Gastrocnemius medialis (tissue), 4 donors: Measurements from ENCODE around the gene RNU4-1.

Experiments used
- CTCF ChIP-seq, 5 experiments: fragments of 450-650 bp in 3 of 5; fragments of 200-600 bp in 2 of 5; sonication (generic) in 2 of 5; IDR thresholded peaks in 4 of 5; conservative IDR thresholded peaks in 1 of 5; 1 replicate in 4 of 5; 2 replicates in 1 of 5; pipeline ENCODE4 v1.5.1; 2016 to 2019; ENCODE audit warnings: antibody characterized with exemption in 5 of 5, mild to moderate bottlenecking in 3 of 5, moderate library complexity in 3 of 5
- POLR2A ChIP-seq, 2 donors: fragments of 450-650 bp; IDR thresholded peaks; one replicate each; pipeline ENCODE4 v1.6.1; 2017; ENCODE audit warnings: antibody characterized with exemption in 2 of 2, mild to moderate bottlenecking in 2 of 2, moderate library complexity in 2 of 2

- no peak for TF ChIP-seq CTCF (IDR thresholded peaks at IDR 0.05 in 4 of 5, conservative IDR thresholded peaks at IDR 0.05 in 1 of 5)
- no peak for TF ChIP-seq POLR2A (IDR thresholded peaks at IDR 0.05)
Measured at GRCh38 chr12:120331390-120331789, 38.4 kb upstream of the RNU4-1 start.
